Activated CD8-positive, alpha-beta memory T cell treated with anti-CD3 and anti-CD28 coated beads for 4 hours (primary cell): Measurements from ENCODE around the gene UTS2B.
"Not testable (repeated sequence)": the region's sequence is repeated elsewhere in the genome, so short reads cannot be mapped to it uniquely, and the experiment has no call there.

Experiments
- DNase-seq, 2 donors: peaks; one replicate each; pipeline ENCODE4 v3.0.0-alpha.2; 2020; ENCODE audit warnings: low read depth in 2 of 2

The UTS2B gene

DNA sequence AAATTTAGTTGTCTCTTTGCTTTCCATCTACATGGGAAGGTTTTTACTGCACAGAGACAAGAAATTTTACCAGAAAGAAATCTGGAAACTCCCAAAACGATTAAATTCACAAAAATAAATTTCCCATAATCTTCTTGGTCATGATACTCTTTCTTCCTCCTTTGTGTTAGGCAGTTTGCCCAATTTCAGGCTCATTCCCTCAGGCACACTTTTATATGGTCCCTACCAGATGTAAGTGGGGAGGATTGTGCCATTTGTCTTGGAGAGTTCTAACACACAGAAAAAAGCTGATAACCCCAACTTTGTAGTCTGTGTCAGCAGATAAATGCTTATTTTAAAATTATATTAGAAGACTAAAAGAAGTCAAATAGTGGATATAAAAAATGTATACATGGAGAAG lies 50.2 kb downstream of the UTS2B start:
- no peak for DNase-seq

DNA sequence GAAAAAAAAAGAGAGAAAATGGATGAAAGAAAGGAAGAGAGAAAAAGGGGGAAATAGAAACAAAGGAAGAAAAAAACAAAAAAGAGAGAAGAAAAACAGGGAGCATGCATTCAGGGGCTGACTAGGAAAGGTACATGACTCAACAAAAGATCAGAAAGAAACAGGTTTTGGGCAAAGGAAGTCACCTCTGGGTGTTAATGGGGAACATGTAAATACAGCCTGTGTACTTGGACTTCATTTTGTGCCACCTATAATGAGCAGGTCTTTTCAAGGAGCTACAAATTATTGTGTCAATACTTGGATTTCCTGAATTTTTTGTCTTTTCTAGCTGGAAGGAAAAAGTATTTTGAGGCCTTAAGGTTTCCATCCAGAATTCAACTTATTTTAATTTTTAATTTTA lies 54.6 kb downstream of the UTS2B start:
- DNase-seq = no peak

DNA sequence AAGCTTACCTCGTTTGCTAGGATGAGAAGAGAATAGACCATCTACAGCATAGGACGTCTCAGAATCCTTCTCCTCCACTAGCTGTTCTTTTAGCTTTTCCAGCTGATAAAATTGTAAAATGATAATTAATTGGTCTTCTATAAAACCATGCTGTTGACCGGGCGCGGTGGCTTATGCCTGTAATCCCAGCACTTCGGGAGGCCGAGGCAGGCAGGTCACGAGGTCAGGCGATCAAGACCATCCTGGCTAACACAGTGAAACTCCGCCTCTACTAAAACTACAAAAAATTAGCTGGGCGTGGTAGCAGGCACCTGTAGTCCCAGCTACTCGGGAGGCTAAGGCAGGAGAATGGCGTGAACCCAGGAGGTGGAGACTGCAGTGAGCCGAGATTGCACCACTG lies 55.1 kb downstream of the UTS2B start:
- not testable (repeated sequence) for DNase-seq

DNA sequence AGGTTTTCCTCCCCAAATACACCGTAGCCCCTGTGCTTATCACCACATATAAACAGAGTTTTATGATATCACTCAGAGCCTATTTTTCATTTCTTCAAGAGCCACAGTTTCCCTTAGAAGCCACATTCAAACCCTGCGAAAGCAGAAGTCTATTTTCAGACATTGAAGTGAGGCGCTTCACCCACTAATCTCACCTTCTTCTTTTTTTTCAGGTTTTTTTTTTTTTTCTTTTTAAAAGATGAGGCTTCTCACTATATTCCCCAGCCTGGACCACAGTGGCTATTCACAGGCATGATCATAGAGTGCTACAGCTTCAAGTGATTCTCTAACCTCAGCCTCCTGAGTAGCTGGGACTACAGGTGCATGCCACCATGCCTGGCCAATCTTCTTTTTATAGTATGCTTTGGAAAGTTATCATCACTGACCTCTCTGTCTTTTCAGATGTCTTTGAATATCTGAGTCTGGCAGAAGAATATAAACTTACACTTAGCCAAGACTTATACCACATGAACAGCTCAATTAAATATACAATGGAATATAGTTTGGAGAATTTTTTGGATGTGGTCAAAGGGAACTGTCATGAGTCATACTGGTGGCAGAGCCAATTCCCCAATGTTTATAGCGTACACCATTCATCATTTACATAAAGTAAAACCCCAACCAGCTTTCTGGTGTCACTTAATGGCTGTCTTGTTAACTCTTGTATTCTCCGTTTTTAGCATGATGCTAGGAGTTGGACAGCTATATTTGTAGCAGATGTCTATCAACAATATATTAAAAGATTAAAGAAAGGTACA lies 60.8 kb downstream of the UTS2B start:
- no peak for DNase-seq

DNA sequence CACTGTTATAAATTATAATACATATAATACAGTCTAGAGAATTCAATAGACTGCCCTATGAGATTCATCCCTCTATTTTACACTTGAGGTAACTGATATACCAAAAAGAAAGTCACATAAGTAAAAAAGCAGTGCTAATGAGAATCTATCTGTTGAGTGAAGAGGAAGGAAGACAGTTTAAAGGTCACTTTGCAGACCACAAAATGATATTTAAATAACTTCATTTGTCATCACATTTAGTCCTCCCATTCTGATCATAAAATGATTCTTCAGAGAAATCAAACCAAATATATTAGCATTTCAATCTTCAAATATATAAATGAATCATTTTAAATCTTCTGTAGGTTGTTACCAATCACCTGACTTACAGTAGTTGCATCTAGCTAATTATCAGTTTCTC lies 61.6 kb downstream of the UTS2B start:
- DNase-seq = no peak

DNA sequence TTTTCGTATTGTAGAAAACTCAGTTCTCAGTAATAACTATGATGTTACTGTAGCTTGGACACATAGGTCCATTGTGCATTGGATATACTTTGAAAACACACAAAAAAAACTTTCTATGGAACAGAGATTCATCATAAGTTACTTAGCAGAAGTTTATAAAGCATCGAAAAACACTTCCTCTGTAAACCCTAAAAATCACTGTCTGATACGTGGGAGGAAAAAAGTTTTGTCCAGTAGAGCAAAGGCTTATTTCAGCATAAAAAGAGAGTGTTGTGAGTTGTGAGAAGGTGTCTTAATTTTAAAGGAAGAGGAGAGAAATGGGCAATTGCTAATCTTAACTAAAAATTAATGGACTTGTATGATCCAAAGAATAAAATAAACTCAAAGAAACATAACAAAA lies 66.5 kb downstream of the UTS2B start:
- no peak for DNase-seq

DNA sequence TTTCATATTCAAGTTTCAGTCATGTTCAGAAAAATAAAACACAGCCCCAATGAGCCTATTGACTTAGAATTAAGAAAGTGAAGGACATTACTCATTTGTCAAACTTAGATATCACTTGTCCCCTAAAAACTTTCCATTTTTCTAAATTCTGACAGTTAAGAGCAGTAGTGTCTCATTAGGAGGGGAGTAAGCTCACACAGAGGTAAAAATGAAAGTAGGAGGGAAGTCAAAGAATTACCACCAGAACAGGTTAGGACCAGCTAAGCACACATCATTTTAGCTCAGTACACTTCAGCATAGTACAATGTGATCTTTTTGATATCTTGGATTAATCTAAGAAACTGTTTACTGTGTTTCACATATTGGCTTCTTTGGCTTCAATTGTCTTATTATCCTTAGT lies 67.0 kb downstream of the UTS2B start:
- DNase-seq = no peak

DNA sequence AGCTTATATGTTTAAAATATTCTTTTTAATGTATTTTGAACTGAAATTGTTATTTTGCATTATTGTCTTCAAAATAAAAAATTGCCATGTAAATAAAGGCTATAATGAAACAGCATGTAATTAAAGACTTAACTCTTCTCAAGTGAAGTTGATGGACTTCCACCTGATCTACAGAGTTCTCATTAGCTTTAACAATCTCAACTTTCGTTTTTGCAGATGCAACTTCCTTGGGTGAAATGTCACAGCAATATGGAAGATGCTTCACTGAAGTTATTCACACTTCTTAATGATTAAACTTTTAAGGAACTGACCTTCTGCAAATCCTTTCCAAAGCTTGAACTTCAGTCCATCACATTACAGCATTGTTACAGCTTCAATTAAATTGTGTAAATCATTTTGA lies 67.7 kb downstream of the UTS2B start:
- no peak for DNase-seq

DNA sequence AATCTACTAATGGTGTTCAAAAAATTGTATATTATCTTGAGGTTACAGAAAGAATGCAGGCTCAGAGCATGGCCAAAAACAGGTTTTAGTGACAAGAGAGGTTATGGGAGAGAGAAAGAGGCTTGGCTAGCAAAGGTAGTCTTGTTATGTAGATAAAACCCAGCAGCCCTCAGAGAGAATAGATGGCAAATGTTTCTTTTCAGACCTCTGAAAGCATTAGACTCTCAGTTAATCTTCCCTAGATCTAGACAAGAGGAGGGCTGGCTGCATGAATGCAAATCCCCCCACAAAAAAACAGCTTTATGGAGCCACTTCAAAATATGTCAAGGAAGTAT lies 69.1 kb downstream of the UTS2B start:
- DNase-seq = no peak

DNA sequence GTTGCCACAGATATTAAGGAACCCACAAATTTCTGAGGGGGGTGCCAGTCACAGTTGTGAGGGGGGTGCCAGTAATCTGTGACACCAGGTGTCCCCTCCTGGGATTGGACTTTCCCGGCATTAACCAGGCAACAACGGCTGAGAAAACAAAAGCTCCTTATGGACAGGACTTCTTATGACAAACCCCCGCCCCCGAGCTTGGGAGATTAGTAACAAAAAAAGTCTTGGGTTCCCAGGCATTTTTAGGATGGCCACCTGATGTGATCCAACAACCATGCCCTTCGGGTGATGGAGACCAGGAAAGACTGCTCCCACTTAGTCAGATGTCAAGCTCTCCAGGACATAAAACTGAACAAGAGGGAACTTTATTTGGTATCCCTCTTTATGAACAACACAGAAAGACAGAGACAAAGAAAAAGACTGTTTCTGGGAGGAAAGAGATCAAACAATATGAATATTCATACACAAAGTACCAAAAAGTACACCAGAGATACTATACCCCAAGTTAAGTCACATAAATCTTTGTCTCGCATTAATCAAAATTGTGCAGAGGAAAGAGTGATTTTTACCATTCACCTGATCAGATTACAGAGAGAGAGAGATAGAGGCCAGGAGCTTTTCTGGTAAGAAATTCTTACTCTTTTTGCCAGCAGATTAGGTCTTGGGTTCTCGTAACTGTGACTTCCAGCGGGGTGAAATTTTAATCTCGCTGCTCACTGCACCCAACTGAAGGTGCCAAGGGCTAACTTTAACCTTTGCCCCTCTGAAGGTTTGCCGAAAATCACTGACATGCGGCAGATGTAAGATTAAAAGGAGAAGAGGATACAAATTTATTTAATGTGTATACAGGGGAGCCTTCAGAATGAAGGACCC lies 69.7 kb downstream of the UTS2B start:
- DNase-seq = no peak

DNA sequence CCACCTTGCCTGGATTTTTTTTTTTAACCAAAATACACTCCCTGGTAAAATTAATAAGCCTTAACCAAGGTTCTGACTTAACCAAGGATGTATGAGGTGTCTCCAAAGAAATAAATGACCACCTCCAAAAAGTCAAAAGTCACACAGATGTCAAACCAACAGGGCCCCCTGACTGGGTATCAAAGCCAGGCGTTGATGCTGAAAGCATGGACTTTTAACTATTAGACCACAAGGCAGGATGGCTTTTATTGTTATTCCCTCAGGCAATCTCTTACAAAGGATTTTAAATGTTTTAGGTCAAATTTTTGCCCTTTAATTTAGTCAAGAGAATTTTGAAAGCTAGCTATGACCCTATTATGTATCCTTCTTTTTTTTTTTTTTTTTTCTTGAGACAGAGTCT lies 70.8 kb downstream of the UTS2B start:
- DNase-seq = no peak

DNA sequence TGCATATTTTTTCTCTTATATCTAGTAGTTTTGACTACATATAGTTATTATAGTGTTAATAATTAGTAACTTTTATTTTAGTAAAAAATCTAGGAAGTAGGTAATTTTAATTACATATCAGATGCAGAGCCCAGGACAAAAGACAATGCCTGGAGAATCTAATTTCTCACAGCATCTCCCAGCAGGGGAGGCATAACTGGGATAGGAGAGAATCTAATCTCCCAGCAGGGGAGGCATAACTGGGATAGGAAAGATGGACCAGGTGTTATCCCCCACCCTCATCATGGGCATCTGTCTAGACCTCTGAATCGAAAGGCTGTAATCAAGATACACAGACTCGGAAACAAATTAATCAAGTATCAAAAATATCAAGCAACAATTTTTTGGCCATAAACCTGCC lies 73.0 kb downstream of the UTS2B start:
- DNase-seq = no peak

DNA sequence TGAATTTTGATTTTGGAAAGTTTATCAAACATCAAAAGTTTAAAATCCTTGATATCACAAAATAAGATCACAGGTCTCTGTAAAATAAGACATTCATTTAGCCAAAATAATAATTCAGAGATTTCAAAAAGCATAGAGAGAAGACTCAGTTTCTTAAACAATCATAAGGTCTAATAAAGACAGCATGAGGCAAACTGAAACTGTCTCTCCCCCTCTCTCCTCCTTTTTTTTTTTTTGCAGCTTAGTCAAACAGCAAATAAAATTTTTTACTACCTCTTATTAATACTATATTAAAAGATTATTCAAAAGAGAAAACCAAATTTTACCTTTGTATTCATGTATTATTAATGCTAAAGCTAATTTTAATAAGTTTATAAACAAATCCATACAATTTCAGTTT lies 73.9 kb downstream of the UTS2B start:
- no peak for DNase-seq

DNA sequence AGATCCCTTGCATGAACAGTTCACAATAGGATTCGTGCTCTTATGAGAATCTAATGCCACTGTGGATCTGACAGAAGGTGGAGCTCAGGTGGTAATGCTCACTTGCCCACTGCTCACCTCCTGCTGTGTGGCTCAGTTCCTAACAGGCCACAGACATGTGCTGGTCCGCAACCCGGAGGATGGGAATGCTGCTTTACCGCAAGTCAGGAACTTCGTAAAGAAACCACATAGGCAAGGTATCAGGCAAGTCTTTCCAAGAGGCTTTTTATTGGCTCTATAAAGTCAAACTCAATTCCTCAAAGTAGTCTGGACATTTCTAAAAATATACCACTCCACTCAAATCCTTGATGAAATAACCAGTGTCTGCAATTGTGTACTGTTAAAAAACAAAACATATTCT lies 75.2 kb downstream of the UTS2B start:
- no peak for DNase-seq

DNA sequence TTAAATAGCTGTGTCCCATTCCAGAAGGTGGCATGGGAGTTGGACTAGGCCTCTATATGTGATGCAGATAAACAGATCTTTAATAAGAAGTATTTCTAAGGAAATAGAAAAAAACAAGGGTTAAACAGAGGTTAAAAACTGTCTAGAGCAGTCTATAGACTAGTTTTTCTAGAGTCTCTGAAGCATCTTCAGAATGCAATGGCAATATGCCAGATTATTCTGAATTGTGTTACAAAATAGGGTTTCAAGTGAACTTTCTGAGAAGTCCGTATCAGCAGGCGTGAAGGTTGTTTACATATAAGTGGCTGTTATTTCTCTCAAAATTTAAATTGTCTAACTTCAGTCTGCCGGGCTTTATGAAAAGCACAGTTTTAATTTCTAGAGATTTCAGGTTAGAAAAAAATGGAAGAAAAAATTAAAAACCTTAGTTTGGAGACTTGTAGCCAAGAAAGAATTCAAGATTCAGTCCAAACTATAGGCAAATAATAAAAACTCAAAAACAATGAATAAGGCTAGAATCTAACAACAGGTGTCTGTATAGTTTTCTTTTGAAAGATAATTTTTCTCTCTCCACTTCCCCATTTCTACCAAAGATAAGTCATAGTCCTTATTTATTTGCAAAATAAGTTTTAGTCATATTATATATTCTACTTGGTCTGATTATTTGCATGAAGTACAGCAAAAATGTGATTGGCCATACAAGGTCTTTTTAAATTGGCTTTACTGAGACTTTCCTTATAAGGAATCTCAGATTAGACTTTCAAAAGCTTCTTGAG lies 76.0 kb downstream of the UTS2B start:
- DNase-seq = no peak

DNA sequence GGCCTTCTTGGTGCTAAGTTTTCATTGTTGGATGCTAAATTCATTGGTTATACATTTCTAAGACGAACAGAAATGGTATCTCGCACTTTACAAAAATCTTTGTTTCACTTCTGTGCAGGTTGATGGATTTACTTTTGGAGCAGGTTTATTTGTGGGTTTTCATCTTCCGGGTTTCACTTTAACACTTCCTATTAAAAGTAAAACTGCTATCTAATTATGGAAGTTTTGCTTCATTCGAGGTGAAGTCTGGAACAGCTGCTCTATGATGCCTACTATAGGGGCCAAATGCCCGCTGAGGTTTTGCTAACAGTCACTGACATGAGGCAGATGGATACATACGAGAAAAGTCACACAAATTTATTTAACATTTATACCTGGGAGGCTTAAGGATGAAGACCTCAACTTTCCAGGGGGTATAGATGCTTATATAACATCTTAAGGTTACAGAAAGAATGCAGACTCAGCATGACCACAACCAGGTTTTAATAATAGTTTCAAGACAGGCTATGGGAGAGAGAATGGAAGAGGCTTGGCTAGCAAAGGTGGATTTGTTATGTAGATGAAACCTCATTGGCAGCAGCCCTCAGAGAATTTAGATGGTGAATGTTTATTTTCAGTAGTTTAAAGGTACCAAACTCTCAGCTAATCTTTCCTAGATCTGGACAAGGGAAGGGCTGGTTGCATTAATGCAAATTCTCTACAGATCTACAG lies 77.1 kb downstream of the UTS2B start:
- no peak for DNase-seq

DNA sequence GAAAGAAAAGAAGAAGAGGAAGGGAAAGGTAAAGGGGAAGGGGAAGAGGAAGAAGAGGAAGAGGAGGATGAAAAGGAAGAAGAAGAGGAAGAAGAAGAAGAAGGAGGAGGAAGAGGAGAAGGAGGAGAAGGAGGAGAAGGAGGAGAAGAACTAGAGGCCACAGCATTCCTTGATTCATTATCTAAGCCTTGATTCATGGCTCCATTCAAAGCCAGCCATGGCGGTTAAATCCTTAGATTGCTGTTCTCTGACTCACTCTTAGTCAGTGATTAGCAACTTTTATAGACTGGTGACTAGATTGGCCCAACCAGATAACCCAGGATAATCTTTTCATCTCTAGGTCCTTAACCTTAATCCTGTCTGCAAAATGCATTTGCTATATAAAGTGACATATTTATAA lies 83.7 kb downstream of the UTS2B start:
- no peak for DNase-seq

DNA sequence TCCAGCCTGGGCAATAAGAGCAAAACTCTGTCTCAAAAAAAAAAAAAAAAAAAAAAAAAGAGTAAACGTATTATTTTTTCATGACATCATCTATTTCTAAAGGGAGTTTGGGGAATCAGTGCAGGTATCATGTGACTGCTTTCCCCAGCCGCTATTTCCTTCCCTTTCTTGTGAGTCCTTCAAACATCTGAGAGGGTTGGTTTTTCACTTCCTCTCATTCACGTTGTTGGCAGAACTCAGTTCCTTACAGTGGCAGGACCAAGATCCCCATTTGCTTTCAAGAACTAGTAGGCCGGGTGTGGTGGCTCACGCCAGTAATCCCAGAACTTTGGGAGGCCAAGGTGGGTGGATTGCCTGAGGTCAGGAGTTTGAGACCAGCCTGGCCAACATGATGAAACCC lies 84.3 kb downstream of the UTS2B start:
- DNase-seq = not testable (repeated sequence)

DNA sequence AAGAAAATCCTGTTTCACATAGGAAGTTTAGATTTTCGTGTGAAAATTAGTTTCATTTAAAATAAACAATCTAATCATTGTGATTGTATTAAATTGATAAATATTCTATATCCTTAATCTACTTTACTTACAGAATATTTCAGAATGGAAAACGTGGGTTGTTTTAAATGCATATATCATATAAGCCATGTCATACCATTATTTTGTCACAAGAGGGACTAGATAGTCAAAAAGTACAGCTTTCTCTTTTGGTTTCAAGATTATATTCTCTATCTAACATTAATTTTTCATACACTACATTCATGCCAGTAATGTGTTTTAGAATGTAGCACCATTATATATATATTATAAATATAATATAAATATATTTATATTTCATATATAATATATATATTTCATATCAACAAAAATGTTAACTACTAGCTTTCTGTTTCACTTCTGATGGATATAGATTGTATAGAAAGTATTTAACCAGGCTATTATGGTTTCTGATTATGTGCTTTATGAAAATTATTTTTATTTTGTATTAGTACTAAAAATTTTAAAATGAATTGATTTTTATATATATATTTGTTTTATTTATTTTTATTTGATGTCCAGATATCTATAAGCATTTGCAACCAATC lies 86.0 kb downstream of the UTS2B start:
- no peak for DNase-seq

DNA sequence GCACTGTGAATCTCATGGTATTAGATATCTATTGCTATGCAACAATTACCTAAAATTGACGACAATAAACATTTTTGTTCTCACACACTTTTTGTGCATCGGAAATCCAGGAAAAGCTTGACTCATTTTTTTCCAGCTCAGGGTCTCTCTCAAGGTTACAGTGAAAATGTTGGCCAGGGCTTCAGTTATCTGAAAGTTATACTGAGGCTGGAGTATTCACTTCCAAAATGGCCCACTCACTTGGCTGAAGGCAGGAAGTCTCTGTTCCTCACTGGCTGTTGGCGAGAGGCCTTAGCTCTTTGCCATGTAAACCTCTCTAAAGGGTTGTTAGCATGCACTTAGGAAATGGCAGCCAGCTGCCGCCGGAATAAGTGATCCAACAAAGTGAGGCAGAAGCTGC lies 89.8 kb downstream of the UTS2B start:
- DNase-seq = no peak

DNA sequence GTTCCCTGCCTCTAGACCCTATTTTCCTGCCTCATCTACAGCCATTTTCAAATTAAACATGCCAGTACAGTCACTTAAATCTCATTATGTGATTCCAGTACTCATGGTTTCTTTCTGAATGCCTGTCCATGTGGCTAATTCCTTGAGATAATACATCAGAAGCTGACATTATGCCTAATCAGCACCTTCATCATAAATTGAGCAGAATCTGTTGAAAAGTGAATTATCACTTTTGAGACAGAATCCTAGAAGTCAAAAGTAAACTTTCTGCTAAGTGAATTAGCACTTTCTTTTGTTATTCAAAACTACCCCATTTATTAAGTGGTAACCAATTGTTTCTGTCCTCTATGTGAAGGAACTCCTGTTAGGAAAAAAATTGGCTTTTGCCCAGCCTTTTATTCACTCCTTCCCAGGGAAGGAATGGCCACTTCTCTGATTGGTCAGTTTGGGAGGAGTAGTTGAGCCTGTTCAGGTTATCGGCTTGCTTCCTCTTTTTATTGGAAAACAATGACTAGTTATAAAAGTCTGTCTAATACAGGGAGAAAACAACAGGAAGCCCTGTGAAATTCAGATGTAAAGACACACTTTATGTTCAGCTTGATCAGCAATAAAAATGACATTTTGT lies 90.8 kb downstream of the UTS2B start:
- DNase-seq = no peak
